B cell (primary cell): ENCODE measurements around the gene ESYT3.

Experiments used
- CTCF ChIP-seq: fragments of 200-600 bp; IDR thresholded peaks from one replicate; pipeline ENCODE4 v1.8.0; 2022; ENCODE audit warnings: antibody characterized with exemption, mild to moderate bottlenecking
- EZH2 ChIP-seq: IDR thresholded peaks from 2 replicates; pipeline ENCODE4 v1.6.1; 2012; ENCODE audit warnings: borderline replicate concordance, low read depth, mild to moderate bottlenecking, moderate library complexity, low read length; ENCODE audit not compliant: insufficient read depth, poor library complexity, severe bottlenecking

DNA sequence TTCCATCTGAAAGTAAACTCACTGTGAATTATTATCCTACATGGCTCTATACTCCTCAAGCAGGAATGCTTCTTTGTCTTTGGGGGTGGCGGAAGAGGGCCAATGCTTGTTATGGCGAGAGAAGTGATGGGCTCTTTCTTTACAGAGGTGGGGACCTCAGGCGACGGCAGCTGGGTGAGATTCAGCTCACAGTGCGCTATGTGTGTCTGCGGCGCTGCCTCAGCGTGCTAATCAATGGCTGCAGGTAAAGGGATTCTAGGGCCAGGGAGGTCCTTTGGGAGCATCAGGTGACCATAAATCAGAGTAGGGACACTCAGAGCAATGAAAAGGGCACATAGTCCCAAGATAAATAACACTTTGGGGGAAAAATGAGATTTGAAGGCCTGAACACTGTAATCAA, 39.0 kb downstream of the ESYT3 start:
- no peak for TF ChIP-seq CTCF
- TF ChIP-seq EZH2: no peak
